Mesodermal cell (in vitro differentiated cells): ENCODE results near the gene PLPP6.

Experiments used
- H3K27ac ChIP-seq: 2 replicates; pipeline ENCODE4 v1.7.0; 2013; ENCODE audit warnings: mild to moderate bottlenecking, low read depth, low read length, moderate library complexity; ENCODE audit not compliant: severe bottlenecking
- H3K36me3 ChIP-seq: 2 replicates; pipeline ENCODE4 v1.7.1; 2013; ENCODE audit warnings: mild to moderate bottlenecking, low read length, moderate library complexity; ENCODE audit not compliant: control insufficient read depth, insufficient read depth
- H3K4me1 ChIP-seq: one replicate; pipeline ENCODE4 v1.7.1; 2013; ENCODE audit warnings: mild to moderate bottlenecking, low read length; ENCODE audit not compliant: insufficient read depth, control insufficient read depth, poor library complexity, severe bottlenecking
- H3K4me3 ChIP-seq: 2 replicates; pipeline ENCODE4 v1.7.0; 2013; ENCODE audit warnings: low read length, control low read depth, mild to moderate bottlenecking; ENCODE audit not compliant: insufficient read depth, poor library complexity, severe bottlenecking; ENCODE audit errors: extremely low read depth
- H3K9me3 ChIP-seq: 2 replicates; pipeline ENCODE4 v1.7.1; 2013; ENCODE audit warnings: mild to moderate bottlenecking, low read length, moderate library complexity; ENCODE audit not compliant: control insufficient read depth
- WGBS, 2 experiments: methylation state at CpG; one replicate each; pipeline ENCODE4 v1.1.5; 2013; ENCODE audit warnings: missing lambda C conversion rate in 2 of 2; ENCODE audit not compliant: insufficient coverage in 2 of 2; 5-methylcytosine and 5-hydroxymethylcytosine counted together

The PLPP6 gene

DNA sequence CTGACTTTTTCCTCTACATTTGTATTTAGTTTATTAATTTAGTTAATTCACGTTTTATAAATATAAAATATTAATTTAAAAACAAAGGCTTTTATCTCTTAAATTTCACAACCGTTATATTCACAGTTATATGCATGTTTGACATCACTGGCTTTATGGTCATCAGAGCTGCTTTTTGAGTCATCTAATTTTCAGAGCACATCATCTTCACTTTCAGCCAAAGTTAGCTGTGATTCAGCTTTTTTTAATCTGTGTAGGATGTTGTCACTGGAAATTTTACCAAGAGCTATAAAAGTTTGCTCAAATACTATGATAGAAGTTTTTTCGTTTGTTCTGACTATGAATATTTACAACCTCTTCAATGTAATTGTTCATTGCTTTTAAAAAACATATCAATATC, 29.7 kb downstream of the PLPP6 start:
- Histone ChIP-seq H3K4me3 (no peak overlapping the region), H3K36me3 (peaks cover 57% of the 10 kb centered on the region), H3K9me3 (no peaks in the 10 kb centered on the region), H3K27ac (no peak overlapping the region), H3K4me1 (no peaks in the 10 kb centered on the region)
- no CpG with 5 or more reads among the region's 3 CpGs for WGBS, 2 experiments

DNA sequence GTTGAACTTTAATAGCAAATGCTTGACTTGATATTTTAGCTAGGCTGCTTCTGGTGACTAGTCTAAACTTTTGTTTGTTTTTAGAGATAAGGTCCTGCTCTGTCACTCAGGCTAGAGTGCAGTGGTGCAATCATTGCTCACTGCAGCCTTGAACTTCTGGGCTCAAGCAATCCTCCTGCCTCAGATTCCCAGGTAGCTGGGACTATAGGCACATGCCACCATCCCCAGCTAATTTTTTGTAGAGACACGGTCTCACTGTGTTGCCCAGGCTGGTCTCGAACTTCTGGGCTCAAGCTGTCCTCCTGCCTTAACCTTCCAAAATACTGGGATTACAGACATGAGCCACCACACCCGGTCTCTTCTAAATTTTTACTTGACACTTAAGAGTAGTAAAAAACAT, 38.0 kb downstream of the PLPP6 start:
- WGBS, 2 experiments, result 88 to 100% methylated on average over 2 of the region's 3 CpGs
- no peaks in the 10 kb centered on the region for H3K9me3 ChIP-seq
- H3K27ac ChIP-seq, result no peak overlapping the region
- no peak overlapping the region for H3K4me3 ChIP-seq
- peaks cover 39% of the 10 kb centered on the region for H3K36me3 ChIP-seq
- no peaks in the 10 kb centered on the region for H3K4me1 ChIP-seq

DNA sequence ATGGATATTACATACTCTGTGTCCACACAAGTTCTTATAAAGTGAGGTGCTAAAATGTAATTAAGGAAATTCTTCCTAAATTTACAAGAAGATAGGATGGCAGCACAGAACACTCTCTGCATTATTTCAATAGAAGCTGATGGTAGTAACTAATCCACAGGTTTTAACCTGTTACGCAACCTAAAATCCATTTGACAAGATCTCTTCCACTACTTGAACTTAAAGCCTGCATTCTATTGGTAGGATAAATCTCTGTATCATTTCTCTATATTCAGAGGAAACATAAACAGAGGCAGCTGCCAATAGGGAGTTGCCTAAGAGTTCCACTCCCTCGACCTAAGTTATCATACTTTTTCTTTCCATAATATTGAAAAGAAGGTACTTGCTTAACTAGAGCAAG, 38.8 kb downstream of the PLPP6 start:
- Histone ChIP-seq H3K4me3 (no peak overlapping the region), H3K36me3 (peaks cover 40% of the 10 kb centered on the region), H3K4me1 (no peaks in the 10 kb centered on the region), H3K9me3 (no peaks in the 10 kb centered on the region), H3K27ac (no peak overlapping the region)
- 100% methylated on average over 1 of the region's 2 CpGs; no CpG with 5 or more reads in 1 of the 2 experiments for WGBS, 2 experiments

DNA sequence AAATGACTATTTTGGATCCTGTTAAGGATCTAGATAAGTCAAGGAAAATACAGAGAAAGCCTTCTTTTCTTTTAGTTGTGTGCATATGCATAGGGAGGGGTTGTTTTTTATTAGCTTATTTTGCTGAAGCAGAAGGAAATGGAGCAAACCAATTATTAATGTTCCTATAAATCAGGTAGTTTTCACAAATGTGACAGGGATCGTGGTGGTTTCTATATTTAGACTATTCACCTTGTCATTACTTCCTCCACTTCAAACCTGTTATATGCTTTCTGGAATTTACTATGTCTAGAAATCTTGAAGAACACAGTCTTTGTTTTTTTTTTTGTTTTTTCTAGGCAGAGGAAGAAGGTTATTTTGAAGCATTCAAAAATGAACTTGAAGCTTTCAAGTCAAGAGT, 39.4 kb downstream of the PLPP6 start:
- Histone ChIP-seq H3K4me1 (no peaks in the 10 kb centered on the region), H3K9me3 (no peaks in the 10 kb centered on the region), H3K4me3 (no peak overlapping the region), H3K27ac (no peak overlapping the region), H3K36me3 (peaks cover 44% of the 10 kb centered on the region)
- WGBS, 2 experiments, result no CpG with 5 or more reads among the region's 1 CpG

DNA sequence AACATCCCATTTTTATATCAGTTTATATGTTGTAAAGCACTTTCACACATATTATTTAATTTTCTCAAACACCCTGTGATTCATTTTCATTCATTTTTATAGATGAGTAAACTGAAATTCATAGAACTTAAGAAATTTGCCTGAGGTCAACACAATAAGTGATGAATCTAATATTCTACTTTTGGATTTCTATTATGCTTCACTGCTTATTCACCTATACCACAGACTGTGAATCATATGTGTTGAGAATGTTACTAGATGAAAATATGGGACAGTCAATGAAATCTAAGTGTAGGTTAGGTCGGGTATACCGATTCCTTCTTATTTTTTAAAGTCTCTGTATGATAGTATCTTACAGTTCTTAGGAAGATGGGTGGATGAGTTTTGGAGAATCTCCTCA, 42.0 kb downstream of the PLPP6 start:
- H3K27ac ChIP-seq, result no peak overlapping the region
- H3K9me3 ChIP-seq, result no peaks in the 10 kb centered on the region
- peaks cover 35% of the 10 kb centered on the region for H3K36me3 ChIP-seq
- no peak overlapping the region for H3K4me3 ChIP-seq
- H3K4me1 ChIP-seq, result no peaks in the 10 kb centered on the region
- WGBS, 2 experiments, result 100% methylated on average over 2 of the region's 2 CpGs; no CpG with 5 or more reads in 1 of the 2 experiments

DNA sequence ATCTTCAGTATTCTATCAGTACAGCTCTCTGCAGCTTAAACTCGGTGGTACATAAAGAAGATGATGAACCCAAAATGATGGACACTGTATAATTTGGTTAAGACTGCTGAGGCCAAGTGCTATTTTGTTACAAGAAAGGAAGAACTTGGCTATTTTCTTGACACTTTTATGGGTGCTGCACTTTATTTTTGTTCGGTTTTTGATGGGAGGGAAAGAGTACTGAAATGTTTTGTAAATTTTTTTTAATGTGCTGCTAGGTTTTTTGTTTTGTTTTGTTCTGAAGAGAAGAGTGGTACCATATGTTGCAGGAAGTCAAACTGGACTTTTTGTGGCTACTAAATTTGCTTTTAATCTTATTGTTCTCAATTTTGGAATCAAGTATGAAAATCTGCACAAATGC, 43.9 kb downstream of the PLPP6 start:
- H3K4me3 ChIP-seq, result no peak overlapping the region
- no peaks in the 10 kb centered on the region for H3K9me3 ChIP-seq
- peaks cover 41% of the 10 kb centered on the region for H3K36me3 ChIP-seq
- H3K4me1 ChIP-seq, result no peaks in the 10 kb centered on the region
- no peak overlapping the region for H3K27ac ChIP-seq
- 56 to 71% methylated on average over 1 to 2 of the region's 2 CpGs for WGBS, 2 experiments

DNA sequence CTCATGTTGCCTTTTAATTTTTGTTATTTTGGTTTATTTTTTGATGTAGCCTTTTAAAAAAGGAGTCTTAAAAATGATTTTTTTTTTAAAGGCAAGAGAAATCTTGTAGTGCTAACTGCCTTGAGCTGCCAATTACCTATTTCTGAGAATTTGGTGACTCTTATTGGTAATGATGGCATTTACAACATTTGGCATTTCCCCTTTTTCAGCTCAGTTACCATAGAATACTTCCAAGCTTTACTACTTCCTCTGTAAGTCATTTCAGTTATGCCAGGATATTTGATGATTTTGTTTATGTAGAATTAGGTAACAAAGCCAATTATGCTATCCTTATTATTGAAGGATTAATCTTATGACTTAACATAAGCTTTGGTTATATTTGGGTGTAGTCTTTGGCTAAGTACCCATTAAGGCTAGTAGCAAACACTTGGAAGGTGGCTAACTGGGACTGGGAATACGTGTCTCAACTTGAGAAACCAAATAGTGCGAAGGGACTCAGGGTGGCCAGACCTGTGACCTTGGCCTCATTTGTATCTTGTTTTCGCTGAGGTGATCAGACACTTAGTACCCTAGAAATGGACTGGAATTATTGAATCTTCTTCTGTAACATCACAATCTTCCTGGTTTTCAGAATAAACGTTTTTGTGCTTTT, 45.0 kb downstream of the PLPP6 start:
- H3K4me1 ChIP-seq, result no peaks in the 10 kb centered on the region
- WGBS, 2 experiments, result 73 to 88% methylated on average over 2 to 3 of the region's 4 CpGs
- H3K36me3 ChIP-seq, result peaks cover 44% of the 10 kb centered on the region

DNA sequence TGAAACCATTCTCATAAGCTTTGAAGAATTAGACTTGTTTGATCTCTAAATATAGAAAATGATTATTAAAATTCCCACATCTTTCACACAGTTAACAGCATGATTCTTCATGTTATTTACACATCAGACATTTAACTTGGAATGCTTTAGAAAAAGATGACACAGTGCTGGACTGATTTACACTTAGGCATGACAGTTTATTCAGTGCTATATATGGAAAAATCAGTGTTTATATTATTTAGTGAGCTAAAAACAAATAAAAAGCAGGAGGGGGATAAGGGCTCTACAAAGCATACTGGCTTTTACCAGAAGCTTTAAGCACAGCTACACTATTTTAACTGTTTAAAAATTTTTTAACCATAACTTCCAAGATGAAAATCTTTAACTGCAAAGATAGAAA, 47.3 kb downstream of the PLPP6 start:
- H3K27ac ChIP-seq, result no peak overlapping the region
- no peak overlapping the region for H3K4me3 ChIP-seq
- no peaks in the 10 kb centered on the region for H3K4me1 ChIP-seq
- peaks cover 31% of the 10 kb centered on the region for H3K36me3 ChIP-seq
- H3K9me3 ChIP-seq, result no peaks in the 10 kb centered on the region

More for the DNA sequence above, 45.0 kb downstream of the PLPP6 start:
- no peak overlapping the region for H3K4me3 ChIP-seq
- H3K27ac ChIP-seq, result no peak overlapping the region
- no peaks in the 10 kb centered on the region for H3K9me3 ChIP-seq

DNA sequence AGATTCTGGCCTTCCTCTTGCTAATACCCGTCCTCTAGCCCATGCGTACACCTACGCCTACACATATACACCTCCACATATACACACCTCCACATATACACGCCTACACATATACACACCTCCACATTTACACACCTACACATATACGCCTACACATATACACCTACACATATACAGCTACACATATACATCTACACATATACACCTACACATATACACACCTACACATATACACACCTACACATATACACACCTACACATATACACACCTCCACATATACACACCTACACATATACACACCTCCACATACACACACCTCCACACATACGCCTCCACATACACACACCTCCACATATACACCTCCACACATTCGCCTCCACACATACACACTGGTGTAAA, 51.8 kb downstream of the PLPP6 start:
- peaks cover 60% of the 10 kb centered on the region for H3K36me3 ChIP-seq
- no peaks in the 10 kb centered on the region for H3K9me3 ChIP-seq
- no peak overlapping the region for H3K27ac ChIP-seq
- H3K4me1 ChIP-seq, result no peaks in the 10 kb centered on the region
- no peak overlapping the region for H3K4me3 ChIP-seq
- 78 to 85% methylated on average over 2 to 7 of the region's 7 CpGs for WGBS, 2 experiments

DNA sequence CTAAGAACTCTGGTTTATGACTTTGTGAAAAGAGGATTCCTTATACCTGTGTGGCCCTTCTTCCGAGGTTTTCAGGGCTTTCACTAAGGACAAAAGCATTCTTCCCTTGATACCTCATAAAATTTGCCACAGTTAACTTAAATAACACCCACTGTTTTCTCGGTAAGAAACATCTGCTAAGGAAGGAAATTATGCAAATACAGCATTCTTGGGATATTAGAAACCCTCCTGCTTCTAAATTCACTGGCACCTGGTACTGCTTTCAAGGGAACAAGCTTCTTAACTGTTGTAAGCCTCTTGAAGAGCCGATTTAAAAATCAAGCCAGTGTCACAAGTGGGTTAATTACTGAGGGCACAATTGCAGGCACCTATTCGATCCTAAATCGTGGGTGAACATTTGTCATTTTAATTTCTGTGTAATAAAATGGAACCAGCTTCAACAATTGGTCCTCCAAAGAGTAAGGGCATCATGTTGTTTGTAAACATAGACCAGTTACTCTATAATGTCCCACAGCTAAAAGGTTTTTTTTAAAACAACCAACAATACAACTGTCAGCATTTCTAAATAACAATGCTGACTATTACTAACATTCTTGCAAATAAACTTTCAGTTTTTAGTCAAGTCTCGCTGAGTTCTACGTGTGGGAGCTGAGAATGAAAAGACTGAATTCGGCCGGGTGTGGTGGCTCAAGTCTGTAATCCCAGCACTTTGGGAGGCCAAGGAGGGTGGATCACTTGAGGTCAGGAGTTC, 52.3 kb downstream of the PLPP6 start:
- Histone ChIP-seq H3K36me3 (peaks cover 61% of the 10 kb centered on the region), H3K4me1 (no peaks in the 10 kb centered on the region), H3K27ac (no peak overlapping the region), H3K9me3 (no peaks in the 10 kb centered on the region), H3K4me3 (no peak overlapping the region)
- 82 to 89% methylated on average over 6 to 8 of the region's 9 CpGs for WGBS, 2 experiments
